Inferior parietal cortex (tissue), 1 donor: ENCODE measurements around the gene MAD2L2.
A peak's percentile ranks its signal among the peaks of the same experiment; 100 is the strongest.

Experiments used
- DNase-seq: peaks from one replicate; pipeline ENCODE4 v3.0.0-alpha.2; 2016; ENCODE audit errors: extremely low spot score

MAD2L2 gene

DNA sequence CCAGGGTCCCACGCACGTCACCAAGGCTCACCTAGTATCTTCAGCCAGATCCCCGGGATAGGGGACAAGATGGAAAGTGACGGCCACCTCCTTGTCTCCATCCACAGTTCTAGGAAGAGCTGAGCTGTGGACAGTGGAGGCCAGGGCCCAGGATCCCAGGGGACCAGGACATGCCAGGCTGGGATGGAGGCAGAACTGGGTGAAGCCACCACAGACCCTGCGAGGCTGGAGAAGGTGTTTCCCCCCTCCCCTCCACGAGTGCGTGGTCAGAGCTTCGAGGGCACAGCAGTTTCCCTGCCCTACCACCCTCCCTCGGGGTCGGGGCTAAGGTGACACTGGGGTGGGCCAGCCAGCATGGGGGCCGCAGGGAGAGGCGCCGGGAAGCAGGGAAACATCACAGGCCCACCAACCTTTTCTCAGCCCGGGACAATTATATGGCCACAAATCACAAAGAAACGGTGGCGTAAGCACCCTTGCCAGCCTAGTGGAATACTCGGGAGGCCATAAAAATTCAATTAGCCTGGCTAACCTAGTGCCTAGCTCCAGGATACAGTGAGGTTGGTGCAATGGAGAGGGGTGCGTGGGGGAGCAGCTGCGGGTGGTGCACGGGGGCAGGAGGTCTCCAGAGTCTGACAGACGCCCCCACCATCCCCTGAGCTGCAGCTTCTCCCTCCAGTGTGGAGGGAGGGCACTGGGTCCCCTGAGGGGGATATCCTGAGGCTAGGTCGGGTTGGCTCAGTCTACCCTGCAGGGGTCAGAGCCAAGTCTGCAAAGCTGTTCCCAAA lies 23.9 kb upstream of the MAD2L2 start:
- DNase-seq = no peak

- no peak for DNase-seq
Observed at GRCh38 chr1:11704194-11704529, 23.2 kb upstream of the MAD2L2 start.

DNA sequence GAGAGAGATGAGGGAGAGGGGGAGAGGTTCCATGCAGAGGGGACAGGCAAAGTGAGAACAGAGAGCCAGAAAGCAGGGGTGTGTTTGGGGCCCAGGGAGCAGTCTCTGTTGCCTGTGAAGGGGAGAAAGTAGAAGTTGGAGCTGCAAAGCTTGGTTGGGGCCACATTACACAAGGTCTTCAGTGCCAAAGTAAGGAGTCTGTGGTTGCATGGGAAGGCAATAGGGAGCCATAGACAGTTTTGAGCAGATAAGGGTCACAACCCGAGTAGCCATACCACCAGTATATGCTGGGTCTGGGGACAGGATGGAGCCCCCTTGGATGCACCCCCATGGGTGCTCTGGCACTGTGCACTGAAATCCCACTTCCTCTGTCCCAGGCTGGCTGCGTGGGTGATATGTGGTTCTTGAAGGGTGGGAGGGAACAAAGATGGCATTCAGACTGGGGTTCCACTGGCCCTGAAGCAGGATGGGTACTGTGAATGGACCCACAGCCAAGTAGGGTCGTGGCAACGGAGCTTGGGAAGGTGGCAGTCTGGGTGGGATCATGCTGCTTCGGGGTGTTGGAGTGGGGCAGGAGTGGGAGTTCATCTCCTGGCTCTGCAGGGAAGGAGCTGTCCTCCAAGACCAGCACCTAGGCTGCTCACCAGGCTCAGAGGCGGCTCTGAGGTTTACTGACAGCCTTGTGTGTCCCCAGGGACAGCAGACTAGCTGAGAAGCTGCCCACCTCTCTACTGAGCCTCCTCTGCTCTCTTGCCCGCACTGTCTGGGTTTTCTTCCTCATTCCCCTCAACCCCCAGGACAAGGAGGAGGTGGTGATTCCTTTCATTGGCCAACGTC lies 22.6 kb upstream of the MAD2L2 start:
- DNase-seq = no peak

DNA sequence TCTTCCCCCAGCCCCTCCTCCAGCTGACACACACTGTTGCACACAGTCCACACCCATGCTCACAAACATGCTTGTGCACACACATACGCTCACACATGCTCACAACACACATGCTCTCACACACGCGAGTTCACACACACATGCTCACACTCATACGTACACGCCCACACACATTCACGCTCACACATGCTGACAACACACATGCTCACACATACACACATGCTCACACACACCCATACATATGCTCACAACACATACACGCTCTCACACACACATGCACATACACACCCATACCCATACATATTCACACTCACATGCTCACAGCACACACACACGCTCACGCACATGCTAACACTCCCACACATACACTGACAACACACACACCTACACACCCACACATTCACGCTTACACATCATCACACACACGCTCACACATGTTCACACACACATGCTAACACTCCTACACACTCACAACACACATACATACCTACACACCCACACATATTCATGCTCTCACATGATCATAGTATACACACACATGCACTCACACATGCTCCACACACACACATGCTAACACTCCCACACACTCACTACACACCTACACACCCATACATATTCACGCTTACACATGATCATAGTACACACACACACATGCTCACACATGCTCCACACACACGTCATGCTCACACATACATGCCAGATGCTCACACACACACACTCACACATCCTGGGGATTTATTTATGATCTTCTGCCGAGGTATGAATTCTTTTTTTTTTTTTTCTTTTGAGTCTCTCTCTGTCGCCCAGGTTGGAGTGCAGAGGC lies 21.2 kb upstream of the MAD2L2 start:
- DNase-seq = no peak

DNA sequence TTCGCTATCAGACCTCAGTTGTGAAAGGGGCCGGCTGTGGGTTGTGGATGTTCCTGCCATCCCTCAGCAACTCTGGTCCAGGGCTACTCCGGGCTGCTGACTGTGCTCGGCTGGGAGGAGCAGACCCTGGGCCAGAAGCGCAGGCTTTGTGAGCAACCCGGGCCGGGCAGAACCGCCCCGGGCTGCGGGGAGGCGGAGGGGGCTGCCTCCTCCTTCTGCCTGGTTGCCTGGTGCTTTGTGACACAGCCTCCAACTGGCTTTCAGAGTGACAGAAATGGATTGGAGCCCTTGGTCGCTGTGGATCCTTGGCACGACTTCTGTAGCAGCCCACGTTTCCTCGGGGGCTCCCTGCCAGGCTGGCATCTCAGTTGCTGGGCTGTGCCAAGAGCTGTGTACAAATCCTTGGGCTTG lies 20.6 kb upstream of the MAD2L2 start:
- peak; percentile 67 for DNase-seq

DNA sequence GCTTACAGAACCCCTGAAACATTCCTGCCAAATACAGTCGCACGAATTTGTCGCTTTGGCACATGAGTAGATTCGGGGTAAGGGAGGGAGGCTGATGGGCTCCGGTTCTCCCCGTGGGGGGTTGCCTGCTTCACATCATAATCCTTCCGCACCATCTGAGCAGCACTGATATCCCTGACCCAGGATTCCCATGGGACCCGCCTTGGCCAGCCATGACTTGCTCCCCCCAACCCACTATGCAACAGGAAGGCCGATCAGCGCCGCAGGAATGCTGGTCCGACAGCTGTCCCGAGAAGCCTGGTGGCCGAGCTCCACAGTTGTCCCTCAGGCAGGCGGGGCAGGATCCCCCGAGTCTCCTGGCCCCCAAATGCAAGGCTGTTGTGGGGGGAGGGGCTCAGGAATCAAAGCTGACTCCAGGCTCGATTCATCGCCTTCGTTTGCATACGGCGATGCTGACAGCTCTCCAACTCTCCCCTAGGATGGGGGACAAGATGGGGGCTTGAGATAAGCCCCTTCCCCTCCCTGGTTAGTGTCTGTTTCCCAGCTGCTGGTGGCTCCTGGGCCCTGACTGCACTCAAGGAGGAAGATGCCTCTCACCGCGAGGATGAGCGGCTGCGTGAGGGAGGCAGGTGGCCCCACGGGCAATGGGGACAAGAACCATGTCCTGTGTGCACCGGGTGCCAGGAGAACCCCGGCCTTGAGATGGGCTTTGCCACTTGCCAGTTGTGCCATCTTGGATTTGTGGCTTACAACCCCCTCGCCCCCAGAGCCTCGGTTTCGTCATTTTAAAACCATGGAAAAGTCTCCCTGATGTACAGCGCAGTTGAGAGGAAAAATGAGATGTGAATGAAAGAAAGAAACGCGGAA lies 19.9 kb upstream of the MAD2L2 start:
- no peak for DNase-seq

- DNase-seq = no peak
Observed at GRCh38 chr1:11697893-11698210, 16.9 kb upstream of the MAD2L2 start.

DNA sequence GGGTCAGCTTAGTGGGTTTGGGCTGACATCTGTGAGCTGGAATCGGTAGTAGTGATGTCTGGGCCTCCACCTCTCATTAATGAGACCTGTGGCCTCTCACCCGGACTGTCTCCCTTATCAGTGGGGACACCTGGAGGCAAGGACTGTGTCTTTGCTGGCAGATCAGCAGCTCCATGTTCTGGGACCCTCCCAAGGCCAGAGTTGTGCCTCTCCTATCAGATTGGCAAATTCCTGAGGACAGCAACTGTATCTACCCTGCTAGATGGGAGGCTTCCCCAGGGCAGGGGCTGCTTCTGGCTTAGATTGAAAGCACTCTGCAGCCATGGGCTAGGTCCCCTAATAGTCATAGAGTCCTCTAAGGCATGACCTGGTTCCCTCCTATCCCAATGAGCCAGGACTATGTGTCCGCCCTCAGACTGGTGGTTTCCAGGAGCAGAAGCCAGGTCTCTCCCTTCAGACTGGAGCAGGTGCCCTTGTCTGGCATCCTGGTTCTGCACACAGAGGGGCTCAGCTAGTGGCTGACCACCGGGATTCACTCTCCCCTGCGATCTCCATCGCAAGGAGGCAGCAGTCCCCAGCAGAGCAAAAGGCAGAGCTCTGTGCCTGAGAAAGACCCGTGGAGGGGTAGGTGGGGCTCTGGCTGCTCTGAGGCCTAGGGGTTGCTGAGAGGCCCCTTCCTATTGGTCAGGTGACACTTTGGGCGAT lies 16.4 kb upstream of the MAD2L2 start:
- no peak for DNase-seq

DNA sequence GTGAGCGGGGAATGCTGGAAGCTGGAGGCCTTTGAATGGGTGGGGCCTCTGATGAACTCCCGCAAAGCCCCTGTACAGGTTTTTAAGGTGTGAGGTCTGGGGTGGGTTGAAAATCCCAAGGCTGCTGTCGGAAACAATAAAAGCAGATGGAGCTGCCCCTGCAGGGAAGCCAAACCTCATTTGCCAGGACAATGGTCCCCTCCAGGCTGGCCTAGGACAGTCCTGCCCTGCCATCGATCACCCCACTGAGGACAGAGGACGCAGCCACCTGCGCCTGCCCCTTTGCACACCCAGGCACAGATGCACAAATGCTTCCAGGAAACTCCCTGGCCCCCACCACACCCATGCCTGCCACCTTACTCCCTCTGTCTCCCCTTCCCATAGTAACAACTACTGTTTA lies 14.9 kb upstream of the MAD2L2 start:
- DNase-seq = no peak

- no peak for DNase-seq
Observed at GRCh38 chr1:11693917-11694316, 13.0 kb upstream of the MAD2L2 start.

- no peak for DNase-seq
Observed at GRCh38 chr1:11693024-11693590, 12.2 kb upstream of the MAD2L2 start.

GRCh38 chr1:11691928-11692711 lies 11.2 kb upstream of the MAD2L2 start:
- no peak for DNase-seq

DNA sequence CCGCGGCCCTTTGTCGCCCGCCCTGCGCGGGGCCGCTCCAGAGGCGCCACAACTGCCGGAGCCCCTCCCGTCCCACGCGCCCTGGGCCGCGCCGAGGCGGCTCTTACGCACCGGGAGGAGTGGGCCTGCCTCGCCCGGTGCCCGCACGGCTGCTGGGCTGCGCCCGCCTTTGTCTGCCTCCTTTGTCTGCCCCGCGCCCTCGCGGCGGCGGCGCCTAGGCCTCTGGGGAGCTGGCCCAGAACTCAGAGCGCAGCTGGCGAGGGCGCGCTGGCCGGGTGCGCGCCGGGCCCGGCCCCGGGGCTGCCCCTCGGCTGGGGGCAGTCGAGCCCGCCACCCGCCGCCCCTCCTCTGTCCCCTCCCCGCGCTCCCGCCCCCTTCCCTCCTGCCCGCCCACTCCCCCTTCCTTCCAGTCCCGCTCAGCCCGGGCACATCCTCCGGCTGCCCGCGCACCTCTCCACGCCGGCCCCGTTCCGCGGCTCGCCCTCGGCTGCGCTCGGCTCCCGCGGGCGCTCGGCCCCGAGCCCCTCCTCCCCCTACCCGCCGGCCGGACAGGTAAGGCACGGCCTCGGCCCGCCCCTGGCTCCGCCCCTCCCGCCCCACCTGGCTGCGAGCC lies 10.5 kb upstream of the MAD2L2 start, which contains the start of gene DRAXIN:
TSS of gene DRAXIN (plus strand) at position 409 of the 613 bp plus-strand sequence. CDS start 14,549 bp downstream, outside the sequence.
- no peak for DNase-seq

DNA sequence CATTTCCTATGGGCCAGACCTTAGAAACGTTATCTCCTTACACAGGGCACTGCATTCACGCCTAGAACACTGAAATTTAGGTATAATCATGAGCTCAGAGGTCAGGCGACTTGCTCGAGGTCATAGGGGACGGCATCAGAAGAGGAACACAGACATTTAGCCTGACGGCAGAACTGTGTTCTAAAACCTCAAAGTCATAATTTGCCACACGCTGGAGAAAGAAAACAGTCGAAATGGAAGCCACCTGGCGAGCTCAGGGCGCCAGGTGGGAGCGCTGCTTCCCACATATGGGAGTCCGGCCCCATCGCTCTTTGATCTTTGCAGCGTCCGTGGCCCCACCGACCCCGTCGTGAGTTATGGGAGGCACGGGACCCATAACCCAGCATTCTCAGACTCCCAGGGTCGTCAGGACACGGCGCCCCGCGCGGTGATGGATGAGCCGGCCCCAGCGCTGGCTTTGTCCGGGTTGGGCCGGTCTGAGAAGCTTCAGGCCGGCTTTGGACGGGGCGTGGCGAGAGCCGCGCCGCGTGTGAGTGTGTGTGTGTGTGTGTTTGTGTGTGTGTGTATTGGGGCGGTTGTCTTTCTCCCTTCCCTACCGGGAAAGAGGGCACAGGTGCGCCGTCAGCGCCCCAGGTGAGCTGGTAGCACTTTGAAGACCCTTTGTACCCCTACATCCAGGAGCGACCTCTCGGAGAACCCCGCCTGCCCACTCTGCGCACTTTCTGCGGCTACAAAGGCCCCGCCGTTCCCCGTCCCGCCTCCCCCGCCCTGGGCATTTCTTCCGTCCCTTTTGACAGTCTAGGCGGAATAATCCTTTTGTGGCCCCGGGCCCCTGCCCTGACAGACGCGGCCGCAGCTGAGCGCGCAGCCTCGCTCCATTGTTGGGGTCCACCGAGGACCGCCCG lies 9.7 kb upstream of the MAD2L2 start:
- no peak for DNase-seq

DNA sequence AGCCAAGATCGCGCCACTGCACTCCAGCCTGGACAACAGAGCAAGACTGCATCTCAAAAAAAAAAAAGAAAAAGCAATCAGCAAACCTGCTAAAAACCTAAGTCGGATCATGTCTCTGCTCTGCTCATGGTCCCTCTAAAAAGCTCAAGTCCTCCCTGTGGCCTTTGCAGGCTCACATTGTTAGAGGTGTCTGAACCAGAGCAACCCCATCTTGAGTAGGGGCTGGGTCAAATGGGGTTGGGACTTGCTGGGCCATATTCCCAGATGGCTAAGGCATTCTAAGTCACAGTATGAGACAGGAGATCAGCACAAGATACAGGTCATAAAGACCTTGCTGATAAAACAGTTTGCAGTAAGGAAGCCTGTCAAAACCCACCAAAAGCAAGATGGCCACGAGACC lies 7.6 kb upstream of the MAD2L2 start:
- no peak for DNase-seq

GRCh38 chr1:11685210-11685752 lies 4.3 kb upstream of the MAD2L2 start:
- no peak for DNase-seq

- DNase-seq = no peak
Observed at GRCh38 chr1:11684070-11684469, 3.1 kb upstream of the MAD2L2 start.

- no peak for DNase-seq
Observed at GRCh38 chr1:11682799-11683198, 1.9 kb upstream of the MAD2L2 start.
